Keratinocyte (primary cell): Measurements from ENCODE around the gene MRTFB. TPM values are rescaled to one million over a fixed set of nuclear protein-coding genes. Genes with fewer than 3 reads are reported as not detected.

Experiments used
- DNase-seq: peaks from one replicate; pipeline ENCODE4 v3.0.0-alpha.2; 2011; ENCODE audit warnings: low read depth, missing footprints, low spot score
- FAIRE-seq: peaks from 2 replicates; lab custom pipeline; 2011; peaks lifted over from hg19 to GRCh38; lab: Jason Lieb, UNC
- H2AFZ ChIP-seq: 2 replicates; pipeline ENCODE4 v1.6.0; 2012; ENCODE audit warnings: low read length, control low read depth, inconsistent platforms; ENCODE audit not compliant: control insufficient read depth
- H3K27ac ChIP-seq: 2 replicates; pipeline ENCODE4 v1.5.1; 2011; ENCODE audit warnings: low read length; ENCODE audit not compliant: control insufficient read depth, insufficient read depth
- H3K27me3 ChIP-seq: 3 replicates; pipeline ENCODE4 v1.6.0; 2011; ENCODE audit warnings: low read length; ENCODE audit not compliant: control insufficient read depth, insufficient read depth; ENCODE audit errors: extremely low read depth
- H3K36me3 ChIP-seq, 2 experiments: 2 replicates in 1 of 2; 3 replicates in 1 of 2; pipeline ENCODE4 v1.5.1; 2011; ENCODE audit warnings: low read length in 2 of 2, mild to moderate bottlenecking in 1 of 2; ENCODE audit not compliant: control insufficient read depth in 2 of 2, insufficient read depth in 2 of 2; ENCODE audit errors: extremely low read depth in 1 of 2
- H3K4me1 ChIP-seq: 3 replicates; pipeline ENCODE4 v1.5.1; 2011; ENCODE audit warnings: low read length; ENCODE audit not compliant: control insufficient read depth, insufficient read depth; ENCODE audit errors: extremely low read depth
- H3K4me2 ChIP-seq: 3 replicates; pipeline ENCODE4 v1.6.0; 2011; ENCODE audit warnings: low read depth, low read length; ENCODE audit not compliant: control insufficient read depth, insufficient read depth; ENCODE audit errors: extremely low read depth
- H3K4me3 ChIP-seq, 3 experiments: fragments of 200-600 bp in 1 of 3; sonication (generic) in 1 of 3; 2 replicates in 2 of 3; 3 replicates in 1 of 3; pipeline ENCODE4 v1.5.1; 2011 to 2016; ENCODE audit warnings: low read length in 3 of 3, mild to moderate bottlenecking in 3 of 3, control low read depth in 2 of 3, inconsistent platforms in 1 of 3, low read depth in 1 of 3, mixed read lengths in 1 of 3, mixed run types in 1 of 3, moderate library complexity in 1 of 3; ENCODE audit not compliant: control insufficient read depth in 2 of 3, insufficient read depth in 2 of 3; ENCODE audit errors: extremely low read depth in 1 of 3
- H3K79me2 ChIP-seq: 2 replicates; pipeline ENCODE4 v1.6.0; 2012; ENCODE audit warnings: low read length; ENCODE audit not compliant: control insufficient read depth, insufficient read depth
- H3K9ac ChIP-seq: 3 replicates; pipeline ENCODE4 v1.6.0; 2011; ENCODE audit warnings: low read length; ENCODE audit not compliant: control insufficient read depth, insufficient read depth; ENCODE audit errors: extremely low read depth
- H3K9me1 ChIP-seq: 3 replicates; pipeline ENCODE4 v1.6.0; 2011; ENCODE audit warnings: low read length; ENCODE audit not compliant: control insufficient read depth, insufficient read depth; ENCODE audit errors: extremely low read depth
- H3K9me3 ChIP-seq: 2 replicates; pipeline ENCODE4 v1.5.1; 2012; ENCODE audit warnings: low read depth, low read length; ENCODE audit not compliant: control insufficient read depth
- H4K20me1 ChIP-seq: 3 replicates; pipeline ENCODE4 v1.6.0; 2011; ENCODE audit warnings: low read length; ENCODE audit not compliant: control insufficient read depth, insufficient read depth; ENCODE audit errors: extremely low read depth
- CTCF ChIP-seq, 3 experiments: IDR thresholded peaks in 1 of 3; conservative IDR thresholded peaks in 1 of 3; optimal IDR thresholded peaks in 1 of 3; 2 replicates in 2 of 3; 3 replicates in 1 of 3; pipeline versions ENCODE3 to v1.5.1; 2011; ENCODE audit warnings: low read length in 3 of 3, mild to moderate bottlenecking in 3 of 3, moderate library complexity in 2 of 3, control low read depth in 1 of 3, inconsistent platforms in 1 of 3; ENCODE audit not compliant: insufficient read depth in 2 of 3; ENCODE audit errors: extremely low read depth in 1 of 3
- EZH2 ChIP-seq: IDR thresholded peaks from one replicate; pipeline ENCODE4 v1.6.1; 2012; ENCODE audit warnings: inconsistent platforms, mild to moderate bottlenecking, low read length, moderate library complexity
- dilution Hi-C: fragments of 300-500 bp; cut with MboI; formaldehyde crosslinking; loops from one replicate; pipeline ENCODE4 v1.7.0; 2020; ENCODE audit warnings: low sequenced_read_pairs; ENCODE audit not compliant: extremely low pct_ligation_motif_present
- polyA plus RNA-seq, 5 experiments: library from polyadenylated mRNA; depleted of rRNA in 3 of 5; stranded (reverse) in 3 of 5; stranded (forward) in 1 of 5; unstranded in 1 of 5; fragments of >200 nt; gene quantifications; 1 replicate in 1 of 5; 2 replicates in 3 of 5; 3 replicates in 1 of 5; pipeline versions ENCODE4 v1.2.1 to v1.2.3, GENCODE V29; 2011 to 2012; ENCODE audit warnings: missing spikeins in 2 of 5, low read depth in 1 of 5, low replicate concordance in 1 of 5

Gene MRTFB
- polyA plus RNA-seq, 1 donor (not counting 4 experiments of a cell fraction or from before 2014, with no cell fraction given): 12.1 TPM

- H3K36me3 ChIP-seq: no peaks in the 10 kb centered on the region
- no peak for TF ChIP-seq EZH2
- no peak for TF ChIP-seq CTCF (optimal IDR thresholded peaks at IDR 0.05 in 1 of 3, IDR thresholded peaks at IDR 0.05 in 1 of 3, conservative IDR thresholded peaks at IDR 0.05 in 1 of 3; ENCODE audit: extremely low read depth in 1 of 3, insufficient read depth in 2 of 3, low read length in 3 of 3)
- peaks cover 5% of the 10 kb centered on the region for H3K4me1 ChIP-seq
- H3K9me1 ChIP-seq: peaks cover 2% of the 10 kb centered on the region
- FAIRE-seq (peak; percentile 74), DNase-seq (no peak)
- no peak overlapping the region for H3K9ac ChIP-seq
- H3K4me2 ChIP-seq: no peak overlapping the region
- H3K79me2 ChIP-seq: no peaks in the 10 kb centered on the region
- no peak overlapping the region for H3K4me3 ChIP-seq
- H3K9me3 ChIP-seq: no peaks in the 10 kb centered on the region
- H3K27ac ChIP-seq: no peak overlapping the region
- dilution Hi-C loops: no loop called here
- H3K27me3 ChIP-seq: no peaks in the 10 kb centered on the region
- H2AFZ ChIP-seq: no peak overlapping the region
- H4K20me1 ChIP-seq: no peaks in the 10 kb centered on the region
Measured at GRCh38 chr16:14148569-14148968, 77.5 kb downstream of the MRTFB start.

- Histone ChIP-seq H3K9ac (no peak overlapping the region), H3K4me1 (peaks cover 11% of the 10 kb centered on the region), H3K4me2 (no peak overlapping the region), H3K27ac (no peak overlapping the region), H3K4me3 (no peak overlapping the region), H2AFZ (no peak overlapping the region), H3K36me3 (no peaks in the 10 kb centered on the region), H3K27me3 (no peaks in the 10 kb centered on the region), H4K20me1 (no peaks in the 10 kb centered on the region), H3K9me3 (no peaks in the 10 kb centered on the region), H3K9me1 (peaks cover 2% of the 10 kb centered on the region), H3K79me2 (no peaks in the 10 kb centered on the region)
- FAIRE-seq (no peak), DNase-seq (no peak)
- dilution Hi-C loops: no loop called here
- no peak for TF ChIP-seq CTCF (optimal IDR thresholded peaks at IDR 0.05 in 1 of 3, IDR thresholded peaks at IDR 0.05 in 1 of 3, conservative IDR thresholded peaks at IDR 0.05 in 1 of 3; ENCODE audit: extremely low read depth in 1 of 3, insufficient read depth in 2 of 3, low read length in 3 of 3)
Measured at GRCh38 chr16:14150796-14151195, 79.7 kb downstream of the MRTFB start.
